ENCODE results near the gene SUSD3.

Gene SUSD3

DNA sequence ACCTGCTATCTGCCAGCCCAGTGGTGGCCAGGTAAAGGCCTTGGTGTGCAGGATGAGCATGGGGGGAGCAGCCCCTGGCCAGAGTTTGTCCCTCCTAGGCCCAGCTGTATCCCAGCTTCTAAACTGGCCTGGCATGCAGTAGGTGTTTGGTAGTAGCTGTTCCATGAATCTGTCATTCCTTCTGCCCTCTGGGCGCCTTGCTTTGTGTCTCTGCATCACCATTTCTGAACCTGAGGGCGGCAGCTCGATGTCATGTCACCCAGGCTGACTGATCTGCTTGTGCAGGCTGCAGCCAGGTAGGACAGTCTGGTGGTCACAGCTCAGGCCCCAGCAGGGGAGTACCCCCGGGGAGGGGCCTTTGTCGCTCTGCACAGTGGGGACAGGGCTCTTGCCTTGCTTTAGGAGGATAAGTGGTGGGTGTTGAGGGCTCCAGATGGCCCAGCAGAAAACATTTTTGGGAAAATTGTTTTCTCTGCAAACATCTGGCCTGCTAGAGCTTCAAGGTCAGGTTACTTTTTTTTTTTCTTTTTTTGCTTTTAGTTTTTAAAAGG is 4.6 kb upstream of the SUSD3 start:
- DNase-seq, result no peak

DNA sequence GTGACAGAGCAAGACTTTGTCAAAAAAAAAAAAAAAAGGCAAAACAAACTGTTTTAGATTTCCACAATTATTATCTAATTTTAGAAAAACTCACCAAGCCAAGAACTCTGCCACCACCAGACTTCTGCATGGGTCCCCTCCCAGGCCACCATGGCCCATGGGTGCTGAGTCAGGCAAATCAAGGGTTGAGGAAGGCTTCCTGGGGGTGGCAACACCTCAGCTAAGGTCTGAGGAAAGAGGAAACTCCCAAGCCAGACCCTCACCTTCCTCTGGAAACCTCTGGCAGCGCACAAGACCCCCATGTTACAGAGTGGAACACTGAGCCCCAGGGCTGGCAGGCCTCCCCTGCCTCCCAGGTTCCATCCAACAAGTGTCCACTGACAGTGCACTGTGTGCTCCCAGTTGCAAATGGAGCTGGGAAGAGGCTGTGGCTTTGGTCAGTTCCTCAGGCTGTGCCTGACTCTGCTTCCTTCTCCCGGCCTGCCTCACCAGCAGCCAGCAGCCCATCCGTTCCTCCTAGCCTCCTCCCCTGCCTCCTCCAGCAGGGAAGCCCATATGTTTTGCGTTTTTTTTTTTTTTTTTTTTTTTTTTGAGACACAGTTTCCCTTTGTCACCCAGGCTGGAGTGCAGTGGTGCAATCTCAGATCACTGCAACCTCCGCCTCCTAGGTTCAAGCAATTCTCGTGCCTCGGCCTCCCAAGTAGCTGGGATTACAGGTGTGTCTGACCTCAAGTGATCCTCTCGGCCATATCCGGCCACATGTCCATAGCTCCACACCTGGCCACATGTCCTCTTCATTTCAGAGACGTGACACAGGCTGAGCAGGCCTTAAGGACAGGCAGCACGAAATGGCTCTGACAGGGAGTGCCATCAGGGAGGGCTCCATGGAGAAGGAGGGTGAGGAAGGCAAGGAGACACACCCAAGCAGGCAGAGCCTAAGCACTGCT is 3.5 kb upstream of the SUSD3 start:
- DNase-seq, result no peak

- DNase-seq, result no peak
These were observed 1.3 kb upstream of the SUSD3 start for GRCh38 chr9:93057042-93057702.

- DNase-seq, result no peak
These were observed 672 bp upstream of the SUSD3 start for GRCh38 chr9:93057703-93058354.

- DNase-seq, result no peak
These were observed 662 bp downstream of the SUSD3 start for GRCh38 chr9:93059011-93059714.

DNA sequence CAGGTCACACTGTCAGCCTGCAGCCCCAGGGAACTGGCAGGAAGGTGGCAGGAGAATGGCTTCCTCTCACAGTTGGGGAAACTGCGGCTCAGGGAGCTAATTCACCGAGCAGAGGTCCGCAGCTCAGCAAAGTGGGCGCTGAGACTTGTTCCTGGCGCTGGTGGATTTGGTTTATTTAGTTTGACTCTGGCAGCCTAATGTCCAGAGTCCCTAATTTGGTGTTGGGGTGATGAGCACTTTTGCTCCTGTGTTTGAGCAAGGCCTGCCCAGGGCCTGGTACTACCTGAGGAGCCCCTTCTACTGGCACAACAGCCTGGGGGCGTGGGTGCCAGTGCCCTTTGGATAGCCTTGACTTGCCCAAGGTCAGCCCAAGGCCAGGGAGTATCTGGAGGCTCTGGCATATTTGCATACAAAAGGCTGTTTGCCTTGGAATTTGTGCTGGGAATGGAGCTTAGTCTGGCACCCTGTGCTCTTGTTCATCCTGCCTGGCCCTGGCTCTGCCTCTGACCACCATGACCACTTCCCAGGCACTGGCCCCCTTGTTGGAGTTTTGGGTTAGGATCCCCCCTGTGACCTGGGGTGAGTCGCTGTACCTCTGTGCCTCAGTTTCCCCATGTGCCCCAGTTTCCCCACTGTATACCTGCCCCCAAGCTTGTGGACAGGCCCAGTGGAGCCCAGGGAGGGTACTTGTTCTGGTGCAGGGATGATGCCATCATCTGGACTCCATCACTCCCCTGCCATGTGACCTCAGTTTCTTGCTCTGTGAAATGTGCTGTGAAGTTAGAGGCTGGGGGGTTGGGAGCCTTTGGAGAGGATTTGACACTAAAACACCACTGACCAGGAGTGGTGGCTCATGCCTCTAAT is 1.4 kb downstream of the SUSD3 start:
- no peak for DNase-seq

GRCh38 chr9:93060746-93061259 is 2.3 kb downstream of the SUSD3 start:
- DNase-seq, result no peak

DNA sequence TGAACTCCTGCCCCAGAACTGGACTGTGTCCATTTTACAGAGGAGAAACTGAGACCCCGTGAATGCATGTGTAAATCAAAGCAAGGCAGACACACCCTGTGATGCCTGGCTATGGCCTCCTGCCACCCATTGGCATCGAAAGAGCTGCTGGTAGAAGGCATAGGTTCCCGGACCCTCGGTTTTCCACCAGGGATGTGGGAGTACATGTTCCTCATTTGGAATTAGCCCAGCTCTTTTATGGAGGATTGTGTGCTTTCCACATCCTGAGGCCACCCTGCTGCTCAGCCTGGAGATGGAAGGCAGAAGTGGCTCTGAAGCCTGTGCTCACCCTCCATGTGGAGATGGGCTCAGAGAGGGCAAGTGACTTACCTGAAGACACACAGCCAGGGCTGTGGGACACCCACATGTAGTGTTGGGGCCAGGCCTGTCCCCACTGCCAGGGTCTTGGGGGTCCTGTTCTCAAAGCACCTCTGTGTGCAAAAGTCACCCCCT is 2.8 kb downstream of the SUSD3 start:
- no peak for DNase-seq

DNA sequence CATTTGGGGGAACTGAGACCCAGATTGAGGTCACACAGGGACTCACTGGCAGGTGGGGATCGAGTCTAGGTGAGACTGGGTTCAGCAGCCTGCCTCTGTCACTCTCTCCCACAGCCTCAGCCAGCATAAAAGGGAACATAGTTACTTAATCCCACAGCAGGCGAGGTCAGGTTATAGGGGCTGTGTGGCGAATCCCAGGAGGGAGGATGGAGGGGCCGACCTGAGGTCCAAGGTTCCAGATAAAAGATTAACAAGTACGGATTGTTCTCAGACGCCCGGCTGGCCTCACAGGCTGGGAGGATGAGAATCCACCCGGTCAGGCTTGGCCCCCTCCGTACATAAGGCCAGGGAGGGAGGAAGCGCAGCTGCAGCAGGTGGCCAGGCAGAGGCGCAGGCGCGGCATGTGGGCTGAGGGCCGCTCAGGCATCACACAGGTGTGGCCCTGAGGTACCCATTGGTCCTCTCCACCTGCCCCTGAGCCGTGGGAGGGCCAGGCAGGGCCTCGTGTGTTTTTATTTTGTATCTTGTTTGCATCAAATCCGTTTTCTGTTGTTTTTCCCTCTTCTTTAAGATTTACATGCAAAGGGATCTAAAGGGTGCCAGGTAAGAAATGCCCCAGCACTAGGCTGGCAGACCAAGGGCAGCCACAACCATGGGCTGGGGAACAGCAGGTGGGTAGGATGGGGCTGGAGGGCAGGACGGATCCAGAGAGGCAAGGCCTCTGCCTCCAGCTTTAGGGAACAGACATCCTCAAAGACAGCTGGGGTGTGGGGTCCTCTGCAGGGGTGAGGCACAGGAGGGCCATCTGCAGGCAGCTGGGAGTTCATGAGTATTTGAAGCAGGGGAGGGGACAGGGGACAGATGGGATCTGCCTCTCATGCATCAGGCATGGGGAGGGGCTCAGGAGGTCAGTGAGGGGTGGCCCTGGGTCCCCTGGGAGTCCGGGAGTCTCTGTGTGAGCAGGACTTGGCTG is 3.6 kb downstream of the SUSD3 start:
- no peak for DNase-seq

DNA sequence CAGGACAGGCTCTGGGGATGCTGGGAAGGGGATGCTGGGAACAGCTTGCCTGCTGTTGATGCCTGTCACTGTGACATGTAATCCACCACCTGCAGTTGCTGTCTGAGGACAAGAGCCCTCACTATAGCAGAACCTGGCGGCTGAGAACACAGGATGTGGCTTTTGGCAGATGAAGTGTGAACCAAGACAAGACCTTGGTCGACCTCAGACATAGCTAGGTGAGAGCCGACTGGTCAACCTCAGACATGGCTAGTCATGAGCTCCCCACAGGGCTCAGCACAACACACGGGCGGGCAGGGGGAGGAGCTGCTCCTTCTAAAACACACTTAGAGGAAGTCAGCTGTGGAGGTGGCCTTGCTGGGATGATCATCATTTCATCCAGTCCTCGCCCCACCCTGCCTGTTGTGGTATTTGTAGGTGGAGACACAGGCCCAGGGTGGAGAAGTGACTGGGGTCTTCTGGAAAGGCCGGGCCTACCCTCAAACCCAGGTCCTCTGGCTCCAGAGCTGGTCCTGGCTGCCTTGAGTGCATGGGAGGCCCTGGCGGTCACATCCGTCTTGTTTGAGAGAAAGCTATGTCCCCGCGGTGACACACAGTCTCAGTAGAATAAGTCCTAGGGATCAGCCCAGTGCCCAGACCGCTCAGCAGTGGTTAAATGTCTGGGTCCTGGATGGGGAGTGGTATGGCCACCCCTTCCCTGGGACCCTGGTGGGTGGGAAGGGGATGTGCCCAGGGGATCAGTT is 6.1 kb downstream of the SUSD3 start:
- peak; percentile 75 for DNase-seq

DNA sequence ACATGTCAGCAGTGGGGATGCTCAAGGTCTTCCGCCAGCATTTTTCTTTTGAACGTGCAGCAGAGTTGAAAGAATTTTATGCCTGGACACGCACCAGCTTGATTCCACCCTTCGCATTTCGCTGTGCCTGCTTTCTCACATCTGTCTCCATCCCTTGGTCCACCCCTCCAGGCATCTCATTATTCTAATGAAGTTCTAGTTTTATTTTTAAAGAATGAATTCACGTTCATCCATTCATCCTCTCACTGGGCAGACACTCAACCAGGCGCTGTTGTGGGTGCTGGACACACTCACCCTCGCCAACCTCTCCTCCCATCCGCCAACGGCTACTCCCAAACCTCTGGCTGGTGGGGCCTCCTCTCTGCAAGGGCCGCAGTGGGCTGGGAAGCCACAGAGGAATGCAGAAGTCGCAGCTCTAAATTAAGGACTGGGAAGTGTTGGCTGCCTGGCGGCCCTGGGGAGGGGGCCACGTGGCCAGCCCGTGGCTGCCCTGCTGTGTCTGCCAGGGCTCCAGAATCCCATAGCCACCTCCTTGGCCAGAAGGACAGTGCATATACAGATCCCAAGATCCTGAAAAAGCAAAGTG is 6.7 kb downstream of the SUSD3 start:
- no peak for DNase-seq

GRCh38 chr9:93066978-93067603 is 8.6 kb downstream of the SUSD3 start:
- DNase-seq, result no peak

DNA sequence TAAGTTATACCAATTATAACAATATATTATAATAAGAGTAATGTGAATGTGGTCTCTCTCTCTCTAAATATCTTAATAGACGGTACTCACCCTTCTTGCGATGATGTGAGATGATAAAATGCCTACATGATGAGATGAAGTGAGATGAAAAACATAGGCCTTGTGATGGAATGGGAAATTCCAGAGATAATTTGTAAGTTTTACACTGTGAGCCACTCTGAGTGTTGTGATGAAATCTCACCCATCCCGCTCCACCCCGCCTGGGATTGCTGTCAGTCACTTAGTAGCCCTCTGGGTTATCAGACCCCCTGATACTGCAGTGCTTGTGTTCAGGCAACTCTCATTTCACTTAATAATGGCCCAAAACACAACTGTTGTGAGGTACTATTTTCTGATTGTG is 10.5 kb downstream of the SUSD3 start:
- DNase-seq, result no peak

DNA sequence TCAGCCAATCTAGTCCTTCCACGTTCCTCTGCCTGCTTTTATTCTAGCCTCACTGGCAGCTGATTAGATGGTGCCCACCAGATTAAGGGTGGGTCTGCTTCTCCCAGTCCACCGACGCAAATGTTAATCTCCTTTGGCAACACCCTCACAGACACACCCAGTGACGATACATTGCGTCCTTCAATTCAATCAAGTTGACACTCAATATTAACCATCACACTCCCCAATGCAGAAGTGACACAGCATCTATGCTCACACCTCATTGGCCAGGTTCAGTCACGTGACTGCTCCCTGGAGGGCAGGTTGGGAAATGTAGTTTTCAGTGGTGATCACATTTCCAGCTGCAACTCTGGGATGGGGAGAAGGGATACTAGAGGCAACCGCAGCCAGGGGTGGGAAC is 13.0 kb downstream of the SUSD3 start:
- DNase-seq, result no peak

- no peak for DNase-seq
These were observed 13.9 kb downstream of the SUSD3 start for GRCh38 chr9:93072383-93072795.

GRCh38 chr9:93076101-93076791 is 17.7 kb downstream of the SUSD3 start:
- no peak for DNase-seq

DNA sequence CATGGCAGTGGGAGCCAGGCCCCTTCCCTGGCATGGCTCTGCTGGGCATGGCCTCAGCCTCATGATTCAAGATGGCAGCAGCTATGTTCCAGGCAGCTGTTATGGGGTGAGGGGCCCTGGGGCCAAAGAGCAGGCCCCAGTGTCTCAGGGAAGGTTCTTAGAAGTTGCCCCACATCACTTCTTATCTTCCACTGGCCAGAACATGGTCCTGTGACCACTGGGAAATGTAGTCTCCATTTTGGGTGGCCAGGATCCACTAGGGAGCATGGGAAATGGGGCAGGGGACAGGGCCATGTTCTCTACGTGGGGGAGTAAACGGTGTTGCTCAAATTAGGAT is 18.3 kb downstream of the SUSD3 start:
- DNase-seq, result no peak

DNA sequence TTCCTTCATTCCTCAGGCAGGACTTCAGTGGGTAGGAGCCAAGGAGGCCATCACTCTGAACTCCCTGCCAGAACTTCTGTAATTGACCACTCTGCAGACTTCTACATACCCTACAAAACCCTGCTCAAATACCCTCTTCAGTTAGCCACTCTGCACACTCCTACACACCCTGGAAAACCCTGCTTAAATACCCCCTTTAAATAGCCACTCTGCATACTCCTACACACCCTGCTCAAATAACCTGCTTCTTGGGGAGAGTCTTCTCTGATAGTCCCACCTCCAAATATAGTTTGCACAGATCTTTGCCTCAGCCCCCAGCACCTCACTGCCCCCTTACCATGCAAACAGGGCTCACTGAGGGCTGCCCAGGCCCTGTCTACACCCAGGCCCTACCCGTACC is 18.9 kb downstream of the SUSD3 start:
- DNase-seq, result no peak

Measured in SIG-M5 (cell line).